Gastrocnemius medialis (tissue), 4 donors: ENCODE data around the gene FIBCD1.

Source experiments
- POLR2A ChIP-seq, 2 donors: fragments of 450-650 bp; IDR thresholded peaks; one replicate each; pipeline ENCODE4 v1.6.1; 2017; ENCODE audit warnings: antibody characterized with exemption in 2 of 2, mild to moderate bottlenecking in 2 of 2, moderate library complexity in 2 of 2
- TF ChIP-seq, protein P1 (sequence below), 5 experiments: fragments of 450-650 bp in 3 of 5; fragments of 200-600 bp in 2 of 5; sonication (generic) in 2 of 5; IDR thresholded peaks in 4 of 5; conservative IDR thresholded peaks in 1 of 5; 1 replicate in 4 of 5; 2 replicates in 1 of 5; pipeline ENCODE4 v1.5.1; 2016 to 2019; ENCODE audit warnings: antibody characterized with exemption in 5 of 5, mild to moderate bottlenecking in 3 of 5, moderate library complexity in 3 of 5

DNA sequence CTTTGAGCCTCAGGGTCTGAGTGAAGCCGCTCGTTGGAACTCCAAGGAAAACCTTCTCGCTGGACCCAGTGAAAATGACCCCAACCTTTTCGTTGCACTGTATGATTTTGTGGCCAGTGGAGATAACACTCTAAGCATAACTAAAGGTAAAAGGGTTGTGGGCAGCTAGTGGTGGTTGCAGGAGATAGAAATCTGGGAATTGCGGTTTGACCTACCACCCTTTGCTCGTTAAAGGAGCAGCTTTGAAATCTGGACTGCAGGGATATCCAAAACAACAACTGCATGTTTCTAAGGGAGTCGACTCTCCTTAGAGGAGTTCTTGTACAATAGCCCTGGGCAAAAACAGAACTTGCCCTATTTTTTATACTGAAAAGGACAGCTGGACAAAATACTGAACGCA, 85.0 kb downstream of the FIBCD1 start:
- TF ChIP-seq, protein P1, sequence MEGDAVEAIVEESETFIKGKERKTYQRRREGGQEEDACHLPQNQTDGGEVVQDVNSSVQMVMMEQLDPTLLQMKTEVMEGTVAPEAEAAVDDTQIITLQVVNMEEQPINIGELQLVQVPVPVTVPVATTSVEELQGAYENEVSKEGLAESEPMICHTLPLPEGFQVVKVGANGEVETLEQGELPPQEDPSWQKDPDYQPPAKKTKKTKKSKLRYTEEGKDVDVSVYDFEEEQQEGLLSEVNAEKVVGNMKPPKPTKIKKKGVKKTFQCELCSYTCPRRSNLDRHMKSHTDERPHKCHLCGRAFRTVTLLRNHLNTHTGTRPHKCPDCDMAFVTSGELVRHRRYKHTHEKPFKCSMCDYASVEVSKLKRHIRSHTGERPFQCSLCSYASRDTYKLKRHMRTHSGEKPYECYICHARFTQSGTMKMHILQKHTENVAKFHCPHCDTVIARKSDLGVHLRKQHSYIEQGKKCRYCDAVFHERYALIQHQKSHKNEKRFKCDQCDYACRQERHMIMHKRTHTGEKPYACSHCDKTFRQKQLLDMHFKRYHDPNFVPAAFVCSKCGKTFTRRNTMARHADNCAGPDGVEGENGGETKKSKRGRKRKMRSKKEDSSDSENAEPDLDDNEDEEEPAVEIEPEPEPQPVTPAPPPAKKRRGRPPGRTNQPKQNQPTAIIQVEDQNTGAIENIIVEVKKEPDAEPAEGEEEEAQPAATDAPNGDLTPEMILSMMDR (IDR thresholded peaks at IDR 0.05 in 4 of 5, conservative IDR thresholded peaks at IDR 0.05 in 1 of 5) = no peak
- TF ChIP-seq POLR2A (IDR thresholded peaks at IDR 0.05) = no peak
